Chondrocyte (in vitro differentiated cells): ENCODE results near the gene MPHOSPH8. TPM values are rescaled to one million over a fixed set of nuclear protein-coding genes. Genes with fewer than 3 reads are reported as not detected.
"Not testable (repeated sequence)": the region's sequence is repeated elsewhere in the genome, so short reads cannot be mapped to it uniquely, and the experiment has no call there.

ENCODE experiments used
- DNase-seq: peaks from one replicate; pipeline ENCODE4 v3.0.0; 2021; ENCODE audit warnings: mixed read lengths, low spot score
- H3K27ac Mint-ChIP-seq: one replicate; pipeline ENCODE4 v1.8.0; 2021; ENCODE audit warnings: mild to moderate bottlenecking, moderate library complexity, mixed read lengths; ENCODE audit not compliant: unreplicated experiment
- H3K27me3 Mint-ChIP-seq: 2 replicates; pipeline ENCODE4 v1.8.0; 2021; ENCODE audit warnings: low read depth, mixed read lengths
- H3K36me3 Mint-ChIP-seq: 2 replicates; pipeline ENCODE4 v1.8.0; 2021; ENCODE audit warnings: low read depth, mixed read lengths
- H3K4me1 Mint-ChIP-seq: 2 replicates; pipeline ENCODE4 v1.8.0; 2021; ENCODE audit warnings: low read depth, mild to moderate bottlenecking, mixed read lengths
- H3K4me3 Mint-ChIP-seq: one replicate; pipeline ENCODE4 v1.8.0; 2021; ENCODE audit warnings: mild to moderate bottlenecking, moderate library complexity, mixed read lengths; ENCODE audit not compliant: unreplicated experiment
- H3K9me3 Mint-ChIP-seq: 2 replicates; pipeline ENCODE4 v1.8.0; 2021; ENCODE audit warnings: low read depth, mixed read lengths
- CTCF ChIP-seq: fragments of 200-600 bp; sonication (generic); IDR thresholded peaks from 2 replicates; pipeline ENCODE4 v1.5.0; 2021; ENCODE audit warnings: antibody characterized with exemption, mild to moderate bottlenecking, moderate library complexity
- total RNA-seq: library from RNA; stranded (reverse); gene quantifications from 3 replicates; pipeline ENCODE4 v1.2.1, GENCODE V29; 2021

Gene MPHOSPH8
- total RNA-seq, 1 donor from 2014 or later: 24.7 TPM

GRCh38 chr13:19709039-19709438 is 75.6 kb downstream of the MPHOSPH8 start:
- DNase-seq: not testable (repeated sequence)

GRCh38 chr13:19709782-19710181 is 76.3 kb downstream of the MPHOSPH8 start:
- H3K36me3 Mint-ChIP-seq, H3K9me3 Mint-ChIP-seq, H3K4me3 Mint-ChIP-seq: not testable (repeated sequence)

More at GRCh38 chr13:19709039-19709438, 75.6 kb downstream of the MPHOSPH8 start:
- not testable (repeated sequence) for H3K9me3 Mint-ChIP-seq, H3K27ac Mint-ChIP-seq, H3K4me3 Mint-ChIP-seq, H3K36me3 Mint-ChIP-seq, H3K27me3 Mint-ChIP-seq
- peaks cover 19% of the 10 kb centered on the region for H3K4me1 Mint-ChIP-seq

GRCh38 chr13:19713186-19713965 is 79.9 kb downstream of the MPHOSPH8 start:
- no peak overlapping the region for H3K4me3 Mint-ChIP-seq
- no peaks in the 10 kb centered on the region for H3K36me3 Mint-ChIP-seq
- no peaks in the 10 kb centered on the region for H3K9me3 Mint-ChIP-seq
- no peak for TF ChIP-seq CTCF
- H3K27me3 Mint-ChIP-seq: no peaks in the 10 kb centered on the region
- DNase-seq: no peak
- H3K27ac Mint-ChIP-seq: peak overlapping the region; percentile 91
- peaks cover 23% of the 10 kb centered on the region for H3K4me1 Mint-ChIP-seq

More at GRCh38 chr13:19709782-19710181, 76.3 kb downstream of the MPHOSPH8 start:
- DNase-seq, H3K27ac Mint-ChIP-seq, H3K27me3 Mint-ChIP-seq: not testable (repeated sequence)
- H3K4me1 Mint-ChIP-seq: peaks cover 23% of the 10 kb centered on the region

- no peaks in the 10 kb centered on the region for H3K9me3 Mint-ChIP-seq
Measured at GRCh38 chr13:19720039-19720438, 86.6 kb downstream of the MPHOSPH8 start.

More at GRCh38 chr13:19720039-19720438, 86.6 kb downstream of the MPHOSPH8 start:
- Mint-ChIP-seq H3K36me3 (peaks cover 4% of the 10 kb centered on the region), H3K4me3 (no peak overlapping the region), H3K27ac (peak overlapping the region; percentile 1), H3K27me3 (no peaks in the 10 kb centered on the region), H3K4me1 (peaks cover 6% of the 10 kb centered on the region)
- no peak for DNase-seq
- TF ChIP-seq CTCF: no peak

Other genes starting within 250 kb of the MPHOSPH8 start
- gene TPTE2, start 72.1 kb upstream of the MPHOSPH8 start, total RNA-seq: not detected in 3 replicates
- 32.6 to 45.7 TPM (median 35.1 TPM) in 3 replicates for gene PSPC1, start 149.3 kb downstream of the MPHOSPH8 start, total RNA-seq
- 13.3 to 15.8 TPM (median 14.0 TPM) in 3 replicates for gene ZMYM5, start 230.0 kb downstream of the MPHOSPH8 start, total RNA-seq